Thyroid gland (tissue), 4 donors: ENCODE data around the gene MAP1LC3C. TPM values are rescaled to one million over a fixed set of nuclear protein-coding genes. Genes with fewer than 3 reads are reported as not detected.

Experiments
- DNase-seq, 2 donors: peaks; one replicate each; pipeline ENCODE4 v3.0.0-alpha.2; 2019
- H3K27ac ChIP-seq, 3 donors: fragments of 200-600 bp; sonication (generic); 1 replicate in 2 of 3; 2 replicates in 1 of 3; pipeline ENCODE4 v1.5.1; 2016 to 2019; ENCODE audit warnings: mild to moderate bottlenecking in 1 of 3, moderate library complexity in 1 of 3
- H3K27me3 ChIP-seq: fragments of 200-600 bp; sonication (generic); one replicate; pipeline ENCODE4 v1.5.1; 2019
- H3K36me3 ChIP-seq, 2 donors: fragments of 200-600 bp; sonication (generic); one replicate each; pipeline ENCODE4 v1.5.1; 2016 to 2019
- H3K4me1 ChIP-seq, 2 donors: fragments of 200-600 bp; sonication (generic); one replicate each; pipeline ENCODE4 v1.5.1; 2017 to 2019
- H3K4me3 ChIP-seq, 3 donors: fragments of 200-600 bp; sonication (generic); replicated peaks in 1 of 3; 1 replicate in 2 of 3; 2 replicates in 1 of 3; pipeline ENCODE4 v1.5.1; 2016; ENCODE audit warnings: mild to moderate bottlenecking in 1 of 3
- H3K9me3 ChIP-seq: fragments of 200-600 bp; sonication (generic); one replicate; pipeline ENCODE4 v1.5.1; 2017
- POLR2A ChIP-seq, 2 donors: fragments of 450-650 bp; IDR thresholded peaks; one replicate each; pipeline ENCODE4 v1.6.1; 2017; ENCODE audit warnings: antibody characterized with exemption in 2 of 2, mild to moderate bottlenecking in 2 of 2, moderate library complexity in 1 of 2
- WGBS, 2 donors: methylation state at CpG; one replicate each; pipeline ENCODE4 v1.1.5; 2017; 5-methylcytosine and 5-hydroxymethylcytosine counted together
- intact Hi-C: fragments of 100-400 bp; cut with DNase I; formaldehyde crosslinking; loops from one replicate; pipeline ENCODE4 v1.15.1; 2023
- total RNA-seq, 4 donors: library from RNA; depleted of rRNA; stranded (reverse); fragments of >200 nt; gene quantifications; one replicate each; pipeline ENCODE4 v1.2.3, GENCODE V29; 2016
- TF ChIP-seq, protein P1 (sequence below), 6 experiments: fragments of 200-600 bp in 3 of 6; fragments of 450-650 bp in 3 of 6; sonication (generic) in 3 of 6; IDR thresholded peaks; one replicate each; pipeline ENCODE4 v1.5.1; 2016 to 2019; ENCODE audit warnings: antibody characterized with exemption in 6 of 6, mild to moderate bottlenecking in 2 of 6, inconsistent platforms in 1 of 6, moderate library complexity in 1 of 6

Gene MAP1LC3C
- total RNA-seq, 4 donors from 2014 or later, result 1.6 to 14.7 (median 3.8) TPM

DNA sequence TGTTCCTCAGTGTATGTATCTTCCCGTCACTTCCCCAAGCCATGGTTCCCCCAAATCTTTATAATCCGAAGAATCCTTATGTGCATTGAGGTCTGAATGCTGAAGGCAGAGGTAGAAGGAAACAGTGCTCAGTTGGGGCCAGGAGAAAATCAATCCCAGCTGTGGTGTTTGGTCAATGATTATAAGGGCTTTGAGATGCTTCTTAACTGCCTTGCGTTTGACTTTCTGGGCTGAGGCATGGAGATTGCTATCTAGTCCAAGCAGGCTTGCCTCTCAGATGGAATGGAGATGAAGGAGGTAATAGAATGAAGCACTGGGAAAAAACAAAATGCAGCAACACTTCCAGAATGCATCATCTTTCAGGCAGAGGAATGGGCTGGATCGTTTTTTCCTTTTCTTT is 3.6 kb upstream of the MAP1LC3C start:
- Histone ChIP-seq H3K27me3 (no peaks in the 10 kb centered on the region), H3K27ac (no peak overlapping the region), H3K4me1 (peaks cover 12 to 14% of the 10 kb centered on the region in 2 donors), H3K4me3 (no peak overlapping the region), H3K36me3 (no peaks in the 10 kb centered on the region), H3K9me3 (no peaks in the 10 kb centered on the region)
- intact Hi-C loops, result no loop called here
- DNase-seq, result no peak
- TF ChIP-seq, protein P1, sequence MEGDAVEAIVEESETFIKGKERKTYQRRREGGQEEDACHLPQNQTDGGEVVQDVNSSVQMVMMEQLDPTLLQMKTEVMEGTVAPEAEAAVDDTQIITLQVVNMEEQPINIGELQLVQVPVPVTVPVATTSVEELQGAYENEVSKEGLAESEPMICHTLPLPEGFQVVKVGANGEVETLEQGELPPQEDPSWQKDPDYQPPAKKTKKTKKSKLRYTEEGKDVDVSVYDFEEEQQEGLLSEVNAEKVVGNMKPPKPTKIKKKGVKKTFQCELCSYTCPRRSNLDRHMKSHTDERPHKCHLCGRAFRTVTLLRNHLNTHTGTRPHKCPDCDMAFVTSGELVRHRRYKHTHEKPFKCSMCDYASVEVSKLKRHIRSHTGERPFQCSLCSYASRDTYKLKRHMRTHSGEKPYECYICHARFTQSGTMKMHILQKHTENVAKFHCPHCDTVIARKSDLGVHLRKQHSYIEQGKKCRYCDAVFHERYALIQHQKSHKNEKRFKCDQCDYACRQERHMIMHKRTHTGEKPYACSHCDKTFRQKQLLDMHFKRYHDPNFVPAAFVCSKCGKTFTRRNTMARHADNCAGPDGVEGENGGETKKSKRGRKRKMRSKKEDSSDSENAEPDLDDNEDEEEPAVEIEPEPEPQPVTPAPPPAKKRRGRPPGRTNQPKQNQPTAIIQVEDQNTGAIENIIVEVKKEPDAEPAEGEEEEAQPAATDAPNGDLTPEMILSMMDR (IDR thresholded peaks at IDR 0.05), result no peak
- TF ChIP-seq POLR2A (IDR thresholded peaks at IDR 0.05), result no peak
- WGBS, 2 donors, result 83% methylated on average over 4 of the region's 4 CpGs

DNA sequence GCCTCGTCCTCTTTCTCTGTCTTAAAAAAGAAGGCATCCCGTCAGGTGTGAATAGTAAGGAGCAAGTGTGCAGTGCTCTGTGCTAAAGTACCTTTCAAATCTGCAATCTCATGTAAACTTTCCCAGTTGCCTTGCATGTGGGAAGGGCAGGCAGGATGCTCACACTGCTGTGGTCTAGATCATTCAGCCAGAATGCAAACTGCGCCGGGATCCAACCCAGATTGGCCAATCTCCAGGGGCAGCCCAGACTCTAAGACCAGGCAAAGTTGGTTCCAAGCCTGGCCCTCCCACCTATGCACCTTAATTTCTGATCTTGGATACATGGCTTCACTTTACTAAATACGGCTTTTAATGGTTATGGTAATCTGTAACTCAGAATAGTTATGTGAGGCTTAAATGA is 3.2 kb upstream of the MAP1LC3C start:
- no peak overlapping the region for H3K4me3 ChIP-seq
- no peak for TF ChIP-seq POLR2A (IDR thresholded peaks at IDR 0.05)
- TF ChIP-seq, protein P1 (IDR thresholded peaks at IDR 0.05), result no peak
- no peaks in the 10 kb centered on the region for H3K36me3 ChIP-seq
- peaks cover 12 to 14% of the 10 kb centered on the region in 2 donors for H3K4me1 ChIP-seq
- H3K9me3 ChIP-seq, result no peaks in the 10 kb centered on the region
- intact Hi-C loops, result no loop called here
- H3K27me3 ChIP-seq, result no peaks in the 10 kb centered on the region
- 71 to 82% methylated on average over 5 of the region's 5 CpGs for WGBS, 2 donors
- DNase-seq, result no peak
- no peak overlapping the region for H3K27ac ChIP-seq

GRCh38 chr1:242000434-242000833 is 1.5 kb upstream of the MAP1LC3C start:
- Histone ChIP-seq H3K4me3 (no peak overlapping the region), H3K27ac (no peak overlapping the region), H3K36me3 (no peaks in the 10 kb centered on the region), H3K4me1 (peaks cover 12 to 14% of the 10 kb centered on the region in 2 donors), H3K27me3 (no peaks in the 10 kb centered on the region), H3K9me3 (no peaks in the 10 kb centered on the region)
- DNase-seq, result no peak
- no peak for TF ChIP-seq POLR2A (IDR thresholded peaks at IDR 0.05)
- TF ChIP-seq, protein P1 (IDR thresholded peaks at IDR 0.05), result no peak
- intact Hi-C loops, result no loop called here
- WGBS, 2 donors, result 89 to 94% methylated on average over 7 of the region's 7 CpGs

DNA sequence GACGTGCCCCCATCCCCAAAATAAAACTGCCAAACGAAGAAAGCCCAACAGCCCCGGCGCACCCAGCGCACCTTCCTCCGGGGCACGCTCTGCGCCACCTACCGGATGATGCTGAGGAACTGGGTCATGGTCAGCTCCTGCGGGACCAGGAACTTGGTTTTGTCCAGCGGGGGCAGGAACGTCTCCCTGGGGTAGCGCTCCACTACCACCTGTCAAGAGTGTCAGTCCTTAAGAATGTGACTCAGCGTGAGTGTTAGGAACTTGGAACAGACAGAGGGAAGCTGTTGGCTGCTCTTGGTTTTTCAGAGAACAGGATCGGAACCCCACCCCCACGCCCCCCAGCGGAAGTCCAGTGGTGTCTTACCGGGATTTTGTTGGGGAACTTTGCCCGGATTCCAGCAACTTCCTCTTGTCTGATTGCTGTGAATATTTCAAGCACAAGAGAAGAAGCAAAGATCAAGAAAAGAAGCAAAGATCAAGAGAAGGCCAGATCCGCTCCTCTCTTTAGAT is 431 bp downstream of the MAP1LC3C start:
- peaks cover 12 to 14% of the 10 kb centered on the region in 2 donors for H3K4me1 ChIP-seq
- H3K27ac ChIP-seq, result peak overlapping the region in 2 of 3 donors; percentile 11 to 43
- TF ChIP-seq, protein P1 (IDR thresholded peaks at IDR 0.05), result peak in 5 of 6 experiments; percentile 24 to 65 (median 46)
- no peak for TF ChIP-seq POLR2A (IDR thresholded peaks at IDR 0.05)
- 6 to 7% methylated on average over 20 of the region's 20 CpGs for WGBS, 2 donors
- H3K27me3 ChIP-seq, result no peaks in the 10 kb centered on the region
- H3K9me3 ChIP-seq, result no peaks in the 10 kb centered on the region
- H3K4me3 ChIP-seq, result no peak overlapping the region
- DNase-seq, result peak; percentile 69 to 77
- no peaks in the 10 kb centered on the region for H3K36me3 ChIP-seq
- intact Hi-C loops, result no loop called here

GRCh38 chr1:241997401-241997998 is 1.4 kb downstream of the MAP1LC3C start:
- Histone ChIP-seq H3K4me1 (peaks cover 12 to 14% of the 10 kb centered on the region in 2 donors), H3K27ac (no peak overlapping the region), H3K27me3 (no peaks in the 10 kb centered on the region), H3K4me3 (no peak overlapping the region), H3K36me3 (no peaks in the 10 kb centered on the region), H3K9me3 (no peaks in the 10 kb centered on the region)
- WGBS, 2 donors, result 79% methylated on average over 12 of the region's 12 CpGs
- no peak for DNase-seq
- intact Hi-C loops, result no loop called here
- TF ChIP-seq POLR2A (IDR thresholded peaks at IDR 0.05), result no peak
- TF ChIP-seq, protein P1 (IDR thresholded peaks at IDR 0.05), result no peak
